ENCODE results near the gene MORC4. TPM values are rescaled to one million over a fixed set of nuclear protein-coding genes. Genes with fewer than 3 reads are reported as not detected.
A peak's percentile ranks its signal among the peaks of the same experiment; 100 is the strongest.

The MORC4 gene
- total RNA-seq, 1 experiment from 2014 or later: 12.5 TPM

DNA sequence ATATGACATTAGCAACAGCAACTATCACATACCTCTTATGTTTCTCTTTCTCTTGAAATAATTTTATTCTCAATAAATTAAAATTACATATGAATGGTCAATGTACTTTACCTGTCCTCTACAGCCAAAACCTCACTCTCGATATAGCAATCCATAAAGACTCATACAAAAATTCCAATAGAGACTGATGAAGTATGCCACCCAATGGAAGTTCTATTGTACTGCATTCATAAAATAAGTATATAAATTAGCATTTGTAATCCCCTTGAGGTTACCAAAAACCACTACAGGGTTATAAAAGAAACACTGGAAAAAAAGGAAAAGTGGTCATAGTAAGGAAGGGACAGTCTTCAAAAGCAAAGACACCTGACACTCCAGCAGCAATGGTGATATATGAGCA is 47.0 kb downstream of the MORC4 start:
- peak; percentile 22 for DNase-seq (ENCODE audit: low read depth)

DNA sequence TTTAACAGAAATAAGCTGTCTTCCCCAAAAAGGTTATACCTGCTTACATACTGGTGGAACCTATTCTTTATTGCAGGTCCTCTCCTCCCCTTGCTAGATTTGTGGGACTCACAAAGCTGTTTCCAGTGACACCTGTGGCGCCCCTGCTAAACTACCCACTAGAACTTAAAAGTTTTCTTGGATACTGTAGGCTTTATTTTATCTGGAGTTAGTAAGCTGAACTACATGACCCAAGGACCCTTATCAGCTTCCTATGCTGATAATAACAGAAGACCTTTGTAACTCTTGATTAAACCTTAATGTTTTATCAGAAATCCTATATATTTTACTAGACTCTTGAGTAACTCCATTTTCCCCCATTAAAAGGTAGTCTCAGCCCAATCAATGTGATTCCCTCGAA is 47.5 kb downstream of the MORC4 start:
- no peak for DNase-seq (ENCODE audit: low read depth)

DNA sequence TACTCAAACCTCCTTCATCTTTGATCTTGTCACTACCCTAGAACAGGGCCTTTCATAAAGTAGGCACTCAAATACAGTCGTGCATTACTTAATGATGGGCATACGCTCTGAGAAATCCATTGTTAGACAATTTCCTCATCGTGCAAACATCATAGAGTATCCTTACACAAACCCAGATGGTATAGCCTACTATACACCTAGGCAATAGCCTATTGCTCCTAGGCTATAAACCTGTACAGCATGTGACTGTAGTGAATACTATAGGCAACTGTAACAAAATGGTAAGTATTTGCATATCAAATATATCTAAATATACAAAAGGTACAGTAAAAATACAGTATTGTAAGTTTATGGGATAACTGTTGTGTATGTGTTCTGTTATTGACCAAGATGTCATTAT is 47.9 kb downstream of the MORC4 start:
- DNase-seq (ENCODE audit: low read depth): no peak

DNA sequence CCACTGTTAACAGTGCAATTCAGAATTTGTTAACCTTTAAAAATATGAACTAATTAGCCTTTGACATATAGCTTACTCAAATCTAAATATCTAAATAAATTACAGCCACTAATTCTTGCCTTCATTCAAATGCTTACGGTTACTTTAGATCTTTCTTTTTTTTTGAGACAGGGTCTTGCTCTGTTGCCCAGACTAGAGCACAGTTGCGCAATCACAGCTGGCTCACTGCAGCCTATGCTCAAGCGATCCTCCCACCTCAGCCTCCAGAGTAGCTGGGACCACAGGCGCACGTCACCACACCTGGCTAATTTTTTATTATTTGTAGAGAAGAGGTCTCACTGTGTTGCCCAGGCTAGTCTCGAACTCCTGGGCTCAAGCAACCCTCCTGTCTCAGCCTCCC is 48.8 kb downstream of the MORC4 start:
- no peak for DNase-seq (ENCODE audit: low read depth)

DNA sequence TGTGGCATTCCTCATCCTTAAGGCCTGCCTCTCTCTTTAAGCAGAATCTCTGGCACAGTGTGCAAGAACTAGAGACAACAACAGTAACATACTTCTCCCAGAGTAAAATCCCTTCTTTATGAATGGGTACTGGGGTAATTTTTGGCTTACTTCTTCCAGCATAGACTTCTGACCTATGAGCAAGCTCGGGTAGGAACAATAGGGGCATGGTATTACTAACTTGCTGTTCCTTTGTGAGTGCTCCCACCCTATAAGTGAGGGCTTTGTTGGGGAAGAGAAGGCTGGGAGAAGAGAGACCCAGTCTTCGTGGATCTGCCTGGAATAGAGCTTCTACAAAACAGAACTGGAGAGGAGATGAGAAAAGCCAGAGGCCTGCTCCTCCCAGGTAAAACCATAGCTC is 49.6 kb downstream of the MORC4 start:
- DNase-seq (ENCODE audit: low read depth): no peak

DNA sequence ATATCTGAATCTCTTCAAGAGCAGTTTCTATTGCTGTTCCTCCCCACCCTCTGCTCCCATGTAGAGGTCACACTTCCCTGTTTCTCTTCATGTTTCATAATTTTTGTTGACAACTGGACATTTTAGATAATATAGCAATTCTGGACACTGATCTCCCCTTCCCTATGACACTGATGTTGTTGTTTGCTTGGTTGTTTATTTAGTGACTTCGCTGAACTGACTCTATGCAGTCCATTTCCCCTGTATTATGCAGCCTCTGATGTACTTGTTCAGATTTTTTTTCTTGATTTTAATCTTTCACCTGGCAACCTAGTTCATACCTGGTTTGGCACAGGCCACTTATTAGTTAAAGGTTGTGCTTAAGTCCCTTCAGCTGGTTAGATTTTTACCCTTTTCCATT is 50.6 kb downstream of the MORC4 start:
- DNase-seq (ENCODE audit: low read depth): no peak

DNA sequence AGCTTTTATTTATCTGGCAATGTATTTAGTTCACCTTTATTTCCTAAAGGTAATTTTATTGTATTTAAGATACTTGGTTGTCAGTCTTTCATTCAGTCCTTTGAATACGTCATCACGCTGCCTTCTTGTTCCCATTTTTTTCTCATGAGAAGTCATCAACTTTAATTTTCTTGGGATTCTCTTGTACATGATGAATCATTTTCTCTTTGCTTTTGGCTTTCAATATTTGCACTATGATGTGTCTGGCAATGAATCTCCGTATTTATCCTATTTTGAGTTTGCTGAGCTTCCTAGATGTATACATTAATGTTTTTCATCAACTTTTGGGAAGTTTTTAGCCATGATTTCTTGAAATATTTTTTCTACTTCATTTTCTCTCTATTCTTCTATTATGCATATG is 51.4 kb downstream of the MORC4 start:
- DNase-seq (ENCODE audit: low read depth): no peak

DNA sequence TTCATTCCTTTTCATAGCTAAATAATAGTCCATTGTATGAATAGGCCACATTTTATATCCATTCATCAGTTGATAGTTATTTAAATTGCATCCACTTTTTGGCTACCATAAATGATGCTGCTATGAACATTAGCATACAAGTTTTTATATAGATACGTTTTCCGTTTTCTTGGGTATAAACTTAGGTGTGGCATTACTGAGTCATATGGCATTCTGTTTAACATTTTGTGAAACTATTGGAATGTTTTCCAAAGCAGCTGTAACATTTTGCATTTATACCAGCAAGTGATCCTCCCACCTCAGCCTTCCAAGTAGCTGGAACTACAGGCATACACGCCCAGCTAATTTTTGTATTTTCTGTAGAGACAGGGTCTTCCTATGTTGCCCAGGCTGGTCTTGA is 53.5 kb downstream of the MORC4 start:
- no peak for DNase-seq (ENCODE audit: low read depth)

DNA sequence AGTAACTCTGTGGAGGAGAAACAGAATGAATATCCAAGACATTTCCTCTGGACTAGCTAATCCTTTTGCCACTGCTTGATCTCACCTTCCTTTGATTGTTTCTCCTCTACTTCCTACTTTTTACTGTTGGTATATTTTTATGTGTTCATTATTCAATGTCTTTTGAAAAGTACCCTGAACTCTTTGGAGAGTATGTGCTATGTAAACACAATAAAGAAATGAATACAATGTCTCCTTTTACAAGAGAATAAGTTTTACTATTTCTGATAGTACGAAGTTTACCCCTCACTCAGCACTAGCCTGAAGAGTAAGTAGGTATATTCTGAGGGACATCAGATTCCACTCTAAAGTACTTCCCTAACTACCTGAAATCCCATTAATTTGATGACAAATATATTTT is 59.9 kb downstream of the MORC4 start:
- no peak for DNase-seq (ENCODE audit: low read depth)

DNA sequence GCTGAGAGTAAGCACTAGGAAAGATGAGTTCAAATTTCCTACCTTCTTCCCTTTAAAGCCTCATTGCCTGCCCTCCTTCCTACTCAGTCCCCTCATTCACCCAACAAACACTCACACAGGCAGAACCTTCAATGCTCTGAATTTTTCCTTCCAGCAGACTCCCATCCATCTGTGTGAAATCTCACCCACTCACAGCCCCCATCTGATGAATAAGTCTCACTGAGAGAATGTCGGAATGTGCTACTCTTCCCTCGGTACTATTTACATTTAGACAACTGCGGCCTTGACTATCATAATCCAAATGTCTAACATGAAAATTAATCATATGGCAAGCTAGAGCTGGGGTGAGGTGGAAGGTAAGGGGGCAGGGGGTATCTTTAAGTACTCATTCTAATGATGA is 60.4 kb downstream of the MORC4 start:
- DNase-seq (ENCODE audit: low read depth): no peak

DNA sequence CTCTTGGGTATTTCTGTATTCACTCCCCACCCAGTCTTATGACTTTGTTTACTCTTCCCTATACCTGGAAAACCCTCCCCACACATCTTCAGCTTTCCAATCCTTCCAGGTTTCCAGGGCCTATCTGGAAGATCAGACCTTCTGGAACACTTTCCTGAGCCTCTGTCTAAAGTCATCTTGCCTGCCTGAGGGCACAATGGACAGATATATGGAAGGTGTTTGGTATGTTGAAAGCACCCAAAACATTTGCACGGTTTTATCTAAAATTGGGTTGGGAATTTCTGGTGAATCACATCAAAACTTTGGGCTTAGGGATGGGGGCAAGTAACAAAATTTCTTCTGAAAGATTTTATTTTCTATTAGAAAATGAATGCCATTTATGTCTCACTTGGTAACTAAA is 63.8 kb downstream of the MORC4 start:
- no peak for DNase-seq (ENCODE audit: low read depth)

DNA sequence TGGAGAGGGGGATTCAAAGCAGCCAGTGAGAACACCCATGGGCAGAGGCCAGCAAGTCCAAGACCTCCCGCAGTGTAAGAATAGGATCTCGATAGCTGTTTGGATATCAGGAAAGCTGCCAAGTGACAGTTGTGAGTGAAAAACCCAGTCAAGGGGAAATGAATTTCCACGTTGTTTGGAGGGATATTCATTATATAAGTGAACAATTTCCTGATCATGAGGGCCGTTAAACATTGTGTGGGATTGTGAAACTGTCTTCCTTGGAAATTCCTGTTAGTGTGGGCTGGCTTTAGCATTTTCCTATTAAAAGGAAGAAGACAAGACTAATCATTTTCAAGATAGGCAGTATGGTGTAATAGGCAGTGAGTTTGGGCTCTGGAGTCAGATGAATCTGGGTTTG is 64.8 kb downstream of the MORC4 start:
- DNase-seq (ENCODE audit: low read depth): no peak

DNA sequence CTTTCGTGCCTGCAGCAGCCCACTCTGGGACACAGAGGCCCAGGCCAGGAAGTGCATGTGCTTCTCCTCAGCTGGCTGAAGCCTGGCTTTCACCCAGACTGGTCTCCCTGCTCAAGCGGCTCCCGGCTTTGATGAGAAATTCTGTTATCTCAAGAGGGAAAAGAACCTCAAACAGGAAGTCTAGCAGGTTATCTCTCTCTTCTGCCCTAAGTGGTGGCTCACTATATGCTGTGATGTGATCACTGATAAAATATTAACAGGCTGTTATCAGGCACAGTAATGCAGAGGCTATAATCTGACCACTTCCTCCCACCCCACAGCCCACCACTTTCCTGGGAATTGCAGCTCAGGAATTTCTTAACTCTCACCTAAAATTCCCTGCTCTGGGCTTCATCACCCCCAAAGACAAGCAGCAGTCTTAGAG is 66.5 kb downstream of the MORC4 start:
- peak; percentile 30 for DNase-seq (ENCODE audit: low read depth)

DNA sequence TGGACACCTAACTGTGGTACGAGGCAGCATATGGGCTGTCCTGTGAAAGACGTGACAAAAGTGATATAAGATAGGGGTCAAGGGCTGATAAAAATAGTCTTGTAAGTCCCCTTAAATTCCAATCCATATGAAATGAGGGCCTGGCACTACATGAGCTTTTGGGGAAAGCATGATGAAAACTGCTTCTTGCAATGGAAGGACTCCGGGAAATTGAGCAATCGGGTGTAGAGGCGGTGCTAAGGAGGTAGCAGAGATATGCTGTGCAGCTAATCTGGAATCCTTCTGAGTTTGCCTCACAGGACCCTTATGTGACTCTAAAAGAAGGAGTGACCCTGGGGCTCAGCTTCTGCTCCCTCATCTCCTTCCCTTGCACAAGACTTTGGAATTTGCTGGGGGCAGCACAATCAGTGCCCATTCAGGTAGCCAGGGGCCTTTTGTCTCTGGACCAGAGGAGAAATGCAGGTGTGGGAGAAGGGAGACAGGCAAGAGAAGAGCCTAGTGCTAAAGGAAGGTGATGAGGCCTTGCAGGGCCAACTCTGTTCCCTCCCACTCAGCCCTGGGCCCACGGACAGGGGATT is 67.0 kb downstream of the MORC4 start:
- no peak for DNase-seq (ENCODE audit: low read depth)

DNA sequence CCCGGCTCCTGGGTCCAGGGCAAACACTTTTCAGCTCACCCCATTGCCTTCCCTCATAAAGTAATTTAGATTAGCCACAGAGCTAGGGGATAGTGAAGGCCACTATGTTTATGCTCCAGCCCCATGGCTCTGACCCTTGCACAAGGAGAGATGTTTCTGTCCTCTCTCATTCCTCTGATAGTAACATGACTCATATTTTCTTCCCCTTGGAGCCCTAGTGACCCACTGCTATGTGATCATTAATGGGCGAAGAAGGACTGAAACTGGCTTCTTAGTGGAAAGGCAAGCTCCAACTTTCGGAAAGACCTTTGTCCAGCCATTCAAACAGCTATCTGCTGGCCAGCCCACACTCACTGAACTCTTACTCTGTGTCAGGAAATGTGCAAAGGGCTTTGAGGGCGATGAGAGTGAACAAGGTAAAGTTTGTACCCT is 67.5 kb downstream of the MORC4 start:
- DNase-seq (ENCODE audit: low read depth): peak; percentile 56

DNA sequence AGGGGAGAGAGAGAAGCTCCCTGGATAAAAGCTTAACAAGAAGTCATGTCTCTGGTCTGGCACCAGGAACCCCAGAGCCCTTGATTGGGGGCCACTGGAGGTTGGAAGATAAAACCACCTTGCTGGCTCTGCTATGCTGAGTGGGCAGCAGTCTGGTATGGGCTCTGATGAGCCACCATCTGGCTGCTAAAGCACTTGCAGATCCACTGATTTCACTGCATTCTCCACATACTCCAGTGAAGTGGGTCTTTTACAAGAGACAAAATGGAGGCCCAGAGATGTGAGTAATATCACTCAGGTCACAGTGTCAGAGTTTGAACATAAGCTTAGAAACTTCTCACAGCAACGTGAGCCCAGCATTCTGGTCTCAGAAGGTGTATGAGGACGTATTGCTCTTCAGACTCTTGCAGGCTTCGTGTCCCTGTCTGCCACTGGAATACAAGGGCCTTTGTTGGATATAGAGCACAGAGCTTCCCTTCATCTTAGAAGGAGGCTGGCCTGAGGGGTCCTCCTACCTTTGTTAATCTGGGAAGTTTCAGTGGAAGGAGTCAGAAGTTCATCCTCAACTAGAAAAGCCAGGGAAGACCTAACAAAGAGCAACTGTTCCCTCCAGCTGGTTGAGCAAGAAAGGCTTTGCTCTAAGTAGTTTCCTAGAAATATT is 68.1 kb downstream of the MORC4 start:
- peak; percentile 2 for DNase-seq (ENCODE audit: low read depth)

DNA sequence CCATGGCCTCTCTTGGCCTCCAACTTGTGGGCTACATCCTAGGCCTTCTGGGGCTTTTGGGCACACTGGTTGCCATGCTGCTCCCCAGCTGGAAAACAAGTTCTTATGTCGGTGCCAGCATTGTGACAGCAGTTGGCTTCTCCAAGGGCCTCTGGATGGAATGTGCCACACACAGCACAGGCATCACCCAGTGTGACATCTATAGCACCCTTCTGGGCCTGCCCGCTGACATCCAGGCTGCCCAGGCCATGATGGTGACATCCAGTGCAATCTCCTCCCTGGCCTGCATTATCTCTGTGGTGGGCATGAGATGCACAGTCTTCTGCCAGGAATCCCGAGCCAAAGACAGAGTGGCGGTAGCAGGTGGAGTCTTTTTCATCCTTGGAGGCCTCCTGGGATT is 71.8 kb downstream of the MORC4 start:
- DNase-seq (ENCODE audit: low read depth): no peak

DNA sequence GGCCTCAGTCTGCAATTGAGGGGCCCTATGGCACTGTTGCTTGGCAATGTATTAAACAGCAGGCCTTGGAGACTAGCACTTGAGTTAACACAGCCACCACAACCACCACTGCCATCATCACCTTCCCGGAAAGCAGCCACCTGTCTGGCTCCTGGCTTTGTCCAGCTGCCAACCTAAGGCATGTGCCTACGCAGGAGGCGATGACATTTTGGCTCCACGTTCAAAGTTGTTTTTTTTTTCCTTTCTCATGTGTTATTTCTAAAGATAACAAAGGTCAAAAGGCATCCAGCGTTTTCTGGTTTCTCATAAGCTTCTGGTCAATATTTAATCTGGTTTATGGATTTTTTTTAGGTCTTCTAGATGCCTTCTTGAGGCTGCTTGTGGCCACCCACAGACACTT is 72.3 kb downstream of the MORC4 start:
- no peak for DNase-seq (ENCODE audit: low read depth)

DNA sequence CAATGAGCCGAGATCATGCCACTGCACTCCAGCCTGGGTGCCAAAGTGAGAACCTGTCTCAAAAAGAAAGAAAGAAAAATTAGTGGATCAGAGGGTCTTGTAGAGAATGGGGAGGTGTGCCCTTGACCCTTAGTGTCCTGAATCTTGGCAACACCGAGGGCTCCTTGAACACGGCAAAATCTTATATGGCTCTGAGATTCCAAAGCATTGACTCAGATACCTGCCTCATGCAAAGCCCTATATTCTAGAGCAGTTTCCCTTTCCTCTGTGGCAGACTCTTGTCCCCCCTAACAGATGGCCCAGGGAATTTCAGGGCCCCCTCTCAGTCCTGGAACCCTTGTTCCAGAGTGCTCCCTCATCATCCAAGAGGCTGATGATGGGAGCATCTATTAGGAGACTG is 73.0 kb downstream of the MORC4 start:
- DNase-seq (ENCODE audit: low read depth): no peak

DNA sequence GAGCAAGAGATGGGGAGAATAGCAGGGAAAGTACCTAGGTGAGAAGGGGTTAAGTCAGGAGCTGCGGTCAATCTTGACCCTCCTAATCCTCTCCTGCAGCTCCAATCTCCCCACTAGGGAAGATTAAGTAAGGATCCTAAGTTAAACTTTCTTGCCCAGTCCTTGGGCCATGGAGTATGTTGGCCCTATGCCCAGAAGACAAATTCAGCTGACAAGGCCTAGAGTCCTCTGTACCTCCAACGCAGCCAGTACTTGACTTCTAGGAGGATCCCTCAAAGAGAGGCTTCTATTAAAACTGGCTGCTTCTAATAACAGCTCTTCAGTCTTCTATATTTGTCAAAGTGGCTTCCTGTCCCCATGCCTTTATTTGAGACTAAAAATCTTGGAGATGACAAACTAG is 78.4 kb downstream of the MORC4 start:
- DNase-seq (ENCODE audit: low read depth): no peak

DNA sequence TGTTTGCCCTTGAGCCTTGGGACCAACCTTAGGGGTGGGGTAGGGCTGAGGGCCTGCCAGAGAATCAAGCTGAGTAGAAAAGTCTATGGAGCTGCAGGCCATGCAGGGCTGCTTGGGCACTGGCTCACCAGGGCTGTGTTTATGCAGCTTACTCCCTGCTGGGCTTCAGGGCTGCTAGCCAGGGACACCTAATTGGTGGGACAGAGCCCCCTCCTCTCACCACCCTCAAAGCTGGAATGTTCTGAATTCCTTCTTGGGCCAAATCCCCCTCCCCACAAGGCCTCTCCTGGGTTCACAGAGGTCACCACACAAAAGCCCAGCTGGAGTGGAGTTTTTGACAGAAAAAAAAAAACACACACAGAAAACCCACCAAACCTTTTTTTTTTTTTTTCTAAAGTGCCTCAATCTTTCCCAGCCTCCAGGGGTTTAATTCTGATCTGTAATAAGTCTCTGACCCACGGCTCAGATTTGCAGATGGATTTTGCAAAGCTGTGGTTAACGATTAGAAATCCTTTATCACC is 80.0 kb downstream of the MORC4 start, which contains the start of gene CLDN2:
Gene CLDN2 (plus strand): TSS at position 471 of the 521 bp plus-strand sequence. CDS start 7,827 bp downstream, outside the sequence.
- DNase-seq (ENCODE audit: low read depth): no peak

DNA sequence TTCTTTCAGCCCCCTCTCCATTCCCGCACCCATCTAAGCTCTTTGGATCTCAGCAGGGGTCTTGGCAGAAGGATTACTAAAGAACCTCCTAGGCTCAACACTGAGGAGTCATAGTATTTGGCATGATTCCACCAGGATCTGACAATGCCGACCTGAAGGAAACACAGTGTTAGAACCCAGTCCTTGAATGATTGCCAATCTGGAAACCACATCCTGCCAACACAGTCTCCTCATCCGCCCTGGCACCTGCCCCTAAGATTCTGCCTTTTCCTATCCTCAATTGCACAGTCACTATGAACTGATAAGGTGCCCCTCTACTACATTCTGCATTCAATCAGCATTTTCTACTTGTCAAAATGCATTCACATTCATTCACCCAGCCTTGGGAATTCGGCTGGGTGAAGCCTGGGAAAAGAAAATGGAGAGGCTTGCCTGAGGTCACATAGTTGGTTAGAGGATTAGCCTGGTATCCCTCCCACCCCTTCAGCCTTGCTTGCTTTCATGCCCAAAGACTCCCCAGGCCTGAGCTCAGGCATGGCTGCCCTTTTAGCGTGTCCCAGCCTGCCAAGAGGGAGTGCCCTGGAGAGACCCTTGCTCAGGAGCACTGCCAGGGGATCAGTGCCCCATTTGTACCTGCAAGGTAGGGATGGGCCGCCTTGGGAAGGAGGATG is 82.0 kb downstream of the MORC4 start:
- peak; percentile 94 for DNase-seq (ENCODE audit: low read depth)

DNA sequence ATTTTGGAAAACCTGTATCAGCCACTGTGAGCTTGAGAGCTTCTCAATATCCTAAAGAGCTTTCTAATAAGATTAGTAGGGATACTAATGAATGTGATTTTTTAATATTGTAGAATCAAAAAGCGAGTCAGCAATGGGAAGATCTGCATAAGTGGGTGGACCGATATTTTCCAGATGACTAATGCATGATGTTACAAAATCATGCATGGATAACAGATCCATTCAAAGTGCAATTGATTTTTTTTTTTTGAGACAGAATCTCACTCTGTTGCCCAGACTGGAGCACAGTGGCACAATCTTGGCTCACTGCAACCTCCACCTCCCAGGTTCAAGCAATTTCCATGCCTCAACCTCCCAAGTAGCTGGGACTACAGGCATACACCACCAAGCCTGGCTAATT is 87.1 kb downstream of the MORC4 start:
- no peak for DNase-seq (ENCODE audit: low read depth)
